ENCODE data around the gene PLAAT1. TPM values are rescaled to one million over a fixed set of nuclear protein-coding genes. Genes with fewer than 3 reads are reported as not detected.

The PLAAT1 gene
- total RNA-seq, 1 donor from 2014 or later, result 1.6 TPM

- no peak for FAIRE-seq
- DNase-seq (ENCODE audit: low read depth), result no peak
- no peak for TF ChIP-seq CTCF (IDR thresholded peaks at IDR 0.05; ENCODE audit: insufficient read depth, low read length, severe bottlenecking)
Observed at GRCh38 chr3:193261970-193262369, 20.9 kb downstream of the PLAAT1 start.

GRCh38 chr3:193262707-193263106, 21.7 kb downstream of the PLAAT1 start:
- TF ChIP-seq CTCF (IDR thresholded peaks at IDR 0.05; ENCODE audit: insufficient read depth, low read length, severe bottlenecking), result no peak
- Histone ChIP-seq H3K4me3 (ENCODE audit: low read depth, low read length) (no peak overlapping the region), H3K36me3 (ENCODE audit: control insufficient read depth, insufficient read depth, low read length) (no peaks in the 10 kb centered on the region), H3K27me3 (ENCODE audit: control insufficient read depth, insufficient read depth, low read length) (no peaks in the 10 kb centered on the region)
- FAIRE-seq (no peak), DNase-seq (ENCODE audit: low read depth) (no peak)

More at GRCh38 chr3:193261970-193262369, 20.9 kb downstream of the PLAAT1 start:
- no peaks in the 10 kb centered on the region for H3K27me3 ChIP-seq (ENCODE audit: control insufficient read depth, insufficient read depth, low read length)
- no peaks in the 10 kb centered on the region for H3K36me3 ChIP-seq (ENCODE audit: control insufficient read depth, insufficient read depth, low read length)
- H3K4me3 ChIP-seq (ENCODE audit: low read depth, low read length), result no peak overlapping the region

- Histone ChIP-seq H3K27me3 (ENCODE audit: control insufficient read depth, insufficient read depth, low read length) (no peaks in the 10 kb centered on the region), H3K4me3 (ENCODE audit: low read depth, low read length) (no peak overlapping the region), H3K36me3 (ENCODE audit: control insufficient read depth, insufficient read depth, low read length) (no peaks in the 10 kb centered on the region)
- no peak for FAIRE-seq
- no peak for DNase-seq (ENCODE audit: low read depth)
- no peak for TF ChIP-seq CTCF (IDR thresholded peaks at IDR 0.05; ENCODE audit: insufficient read depth, low read length, severe bottlenecking)
Observed at GRCh38 chr3:193269343-193270028, 28.5 kb downstream of the PLAAT1 start.

- Histone ChIP-seq H3K4me3 (ENCODE audit: low read depth, low read length) (no peak overlapping the region), H3K27me3 (ENCODE audit: control insufficient read depth, insufficient read depth, low read length) (no peaks in the 10 kb centered on the region), H3K36me3 (ENCODE audit: control insufficient read depth, insufficient read depth, low read length) (no peaks in the 10 kb centered on the region)
- DNase-seq (ENCODE audit: low read depth) (no peak), FAIRE-seq (no peak)
- no peak for TF ChIP-seq CTCF (IDR thresholded peaks at IDR 0.05; ENCODE audit: insufficient read depth, low read length, severe bottlenecking)
Observed at GRCh38 chr3:193270451-193270850, 29.4 kb downstream of the PLAAT1 start.

DNA sequence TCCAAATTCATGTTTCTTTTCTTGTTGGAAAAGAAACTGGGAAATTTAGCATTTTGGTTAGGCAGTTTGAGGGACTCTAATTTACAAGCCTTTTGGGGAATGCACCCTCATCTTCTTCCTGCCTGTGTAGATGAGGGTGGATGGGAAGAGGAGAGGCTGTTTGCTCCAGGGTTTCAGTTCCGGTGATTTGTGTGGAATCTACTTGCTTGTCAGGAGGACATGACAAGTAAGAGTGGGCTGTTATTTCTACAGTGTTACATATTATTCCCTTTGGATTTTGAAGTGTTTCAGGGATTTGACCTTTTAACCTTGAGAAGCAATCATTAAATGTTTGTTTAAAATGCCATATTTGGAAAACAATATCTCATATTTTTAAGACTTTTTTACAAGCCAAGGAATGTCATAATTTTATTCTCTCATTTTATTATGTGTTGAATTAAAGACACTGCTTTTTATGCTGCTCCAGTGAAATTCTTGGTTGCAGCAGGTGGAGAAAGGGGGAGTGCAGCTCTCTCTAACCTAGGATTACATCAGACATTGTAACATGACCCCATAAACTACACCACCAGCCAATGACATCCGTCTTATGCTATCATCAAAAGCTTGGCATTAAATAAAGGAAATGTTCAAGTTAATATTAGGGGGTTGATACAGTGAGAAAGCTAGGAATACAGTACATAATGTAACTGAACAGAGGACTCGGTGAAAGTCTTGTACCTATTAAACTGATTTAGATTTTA, 30.2 kb downstream of the PLAAT1 start:
- no peak for FAIRE-seq
- Histone ChIP-seq H3K36me3 (ENCODE audit: control insufficient read depth, insufficient read depth, low read length) (no peaks in the 10 kb centered on the region), H3K4me3 (ENCODE audit: low read depth, low read length) (no peak overlapping the region), H3K27me3 (ENCODE audit: control insufficient read depth, insufficient read depth, low read length) (no peaks in the 10 kb centered on the region)
- TF ChIP-seq CTCF (IDR thresholded peaks at IDR 0.05; ENCODE audit: insufficient read depth, low read length, severe bottlenecking), result no peak
- no peak for DNase-seq (ENCODE audit: low read depth)

All from bronchial epithelial cell (primary cell).